AG04449 (cell line): ENCODE results near the gene TOM1L2.

Experiments
- CTCF ChIA-PET: fragments of 350-600 bp; formaldehyde crosslinking; extraction: SDS; loops from one replicate; lab custom pipeline; 2021; ENCODE audit warnings: antibody characterized with exemption; lab: Yijun Ruan, JAX
- POLR2A ChIA-PET: fragments of 400-600, 350-600 bp; formaldehyde crosslinking; extraction: SDS; loops from one replicate; lab custom pipeline; 2020; ENCODE audit warnings: antibody characterized with exemption, inconsistent platforms; lab: Yijun Ruan, JAX
- DNase-seq: peaks from one replicate; pipeline ENCODE4 v3.0.0-alpha.2; 2010; ENCODE audit warnings: low read depth, low spot score
- H3K4me3 ChIP-seq: 2 replicates; pipeline ENCODE4 v1.5.1; 2011; ENCODE audit warnings: low read depth, mild to moderate bottlenecking, control low read depth, low read length
- CTCF ChIP-seq: IDR thresholded peaks from one replicate; pipeline ENCODE4 v1.5.1; 2011; ENCODE audit warnings: mild to moderate bottlenecking, moderate library complexity, low read length, control low read depth, inconsistent platforms; ENCODE audit not compliant: insufficient read depth; ENCODE audit errors: missing control alignments

Gene TOM1L2

GRCh38 chr17:17853811-17854447, 118.3 kb downstream of the TOM1L2 start:
- POLR2A ChIA-PET = no interaction called here
- no peak overlapping the region for H3K4me3 ChIP-seq
- no peak for TF ChIP-seq CTCF
- no peak for DNase-seq
- CTCF ChIA-PET = interaction anchor here (0.7 to 9.0 kb wide), 10 partner anchors 7 to 499 kb away, joined by 3 to 82 read pairs (median 3); no protein-coding TSS in a partner anchor

DNA sequence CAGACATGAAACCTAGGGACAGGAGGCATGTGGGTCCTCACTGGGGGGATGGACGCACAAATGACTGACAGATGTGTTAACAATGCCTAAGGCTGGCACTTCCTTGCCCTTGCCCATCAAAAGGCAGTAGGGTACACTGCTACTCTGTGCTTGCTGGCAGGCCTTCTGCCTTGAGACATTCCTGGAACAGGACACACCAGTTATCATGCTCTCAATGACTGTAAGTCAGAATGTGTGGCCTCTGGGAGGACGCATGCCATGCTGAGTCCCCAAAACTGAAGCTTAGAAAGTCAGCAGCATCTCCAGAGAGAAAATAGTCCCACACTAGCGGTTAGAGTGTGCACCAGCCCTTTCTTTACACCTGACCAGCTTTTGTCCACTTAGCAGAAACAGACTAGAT, 119.3 kb downstream of the TOM1L2 start:
- ChIA-PET POLR2A (no interaction called here), CTCF (interaction anchor here (0.7 to 9.0 kb wide), 9 partner anchors 8 to 498 kb away, joined by 3 to 82 read pairs (median 3); partner anchors contain the start of gene RAI1)
- TF ChIP-seq CTCF = no peak
- no peak overlapping the region for H3K4me3 ChIP-seq
- DNase-seq = no peak

DNA sequence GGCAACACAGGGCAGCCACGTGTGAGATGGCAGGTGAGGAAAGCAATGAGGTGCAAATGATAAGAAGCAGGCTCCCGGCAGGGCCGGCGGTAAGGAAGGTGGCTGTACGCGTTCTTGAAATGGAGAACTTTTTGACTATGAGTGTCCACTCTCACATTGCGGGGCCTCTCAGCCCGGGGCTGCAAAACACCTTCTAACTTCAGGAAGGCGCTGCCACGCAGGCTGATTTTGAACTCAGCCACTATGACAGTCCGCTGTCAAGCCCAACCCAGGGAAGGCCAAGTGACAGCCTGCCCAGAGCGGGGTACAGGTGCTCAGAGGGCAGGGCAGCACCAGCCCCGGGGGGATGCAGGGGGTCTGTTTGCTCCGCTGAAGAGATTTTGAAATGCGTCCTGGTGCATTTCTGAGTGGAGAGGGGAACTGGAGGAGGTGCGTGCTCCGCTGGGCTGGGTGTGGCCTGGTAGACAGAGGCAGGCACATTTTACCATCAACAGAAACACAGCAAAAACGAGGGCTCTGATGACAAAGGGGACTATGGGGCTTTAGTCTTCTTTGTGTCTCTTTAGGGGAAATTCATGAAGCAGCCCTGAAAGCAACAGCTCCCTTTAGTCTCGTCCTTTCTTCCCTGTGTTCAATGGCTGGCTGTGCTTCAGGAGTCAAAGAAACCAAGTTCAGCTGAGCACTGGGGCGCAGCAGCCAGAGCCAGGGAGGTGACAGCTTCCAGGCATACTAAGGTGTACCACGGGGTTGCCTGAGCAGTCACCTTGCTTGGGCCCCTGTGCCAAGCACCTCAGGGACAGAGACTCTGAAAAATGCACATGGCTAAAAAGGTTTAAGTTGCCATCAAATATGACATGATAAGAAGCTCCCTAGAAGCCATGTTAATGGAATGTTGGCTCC, 120.8 kb downstream of the TOM1L2 start:
- ChIA-PET POLR2A (no interaction called here), CTCF (interaction anchor here (1.0 to 9.0 kb wide), 3 partner anchors 9 to 59 kb away, joined by 3 to 82 read pairs (median 3); no protein-coding TSS in a partner anchor)
- DNase-seq = no peak
- TF ChIP-seq CTCF = no peak
- no peak overlapping the region for H3K4me3 ChIP-seq

GRCh38 chr17:17849845-17850373, 122.3 kb downstream of the TOM1L2 start:
- ChIA-PET POLR2A (interaction anchor here (0.7 kb wide), 2 partner anchors 168 to 183 kb away, joined by 3 to 4 read pairs; no protein-coding TSS in a partner anchor), CTCF (interaction anchor here (0.6 to 9.0 kb wide), 5 partner anchors 9 to 169 kb away, joined by 3 to 82 read pairs (median 3); partner anchors contain the start of gene SREBF1)
- peak; percentile 30 for TF ChIP-seq CTCF
- no peak for DNase-seq
- H3K4me3 ChIP-seq = no peak overlapping the region

- POLR2A ChIA-PET = no interaction called here
- H3K4me3 ChIP-seq = no peak overlapping the region
- no peak for DNase-seq
- CTCF ChIA-PET = interaction anchor here (0.7 to 9.0 kb wide), 4 partner anchors 8 to 36 kb away, joined by 3 to 82 read pairs (median 4); partner anchors contain the start of gene SREBF1
- no peak for TF ChIP-seq CTCF
Observed at GRCh38 chr17:17849147-17849820, 122.9 kb downstream of the TOM1L2 start.
